NCI-H524 (cell line): Measurements from ENCODE around the gene AFAP1L2.

Experiments used
- DNase-seq, 2 experiments: peaks; one replicate each; lab custom pipeline; 2025; lab: John Stamatoyannopoulos, UW

Gene AFAP1L2

DNA sequence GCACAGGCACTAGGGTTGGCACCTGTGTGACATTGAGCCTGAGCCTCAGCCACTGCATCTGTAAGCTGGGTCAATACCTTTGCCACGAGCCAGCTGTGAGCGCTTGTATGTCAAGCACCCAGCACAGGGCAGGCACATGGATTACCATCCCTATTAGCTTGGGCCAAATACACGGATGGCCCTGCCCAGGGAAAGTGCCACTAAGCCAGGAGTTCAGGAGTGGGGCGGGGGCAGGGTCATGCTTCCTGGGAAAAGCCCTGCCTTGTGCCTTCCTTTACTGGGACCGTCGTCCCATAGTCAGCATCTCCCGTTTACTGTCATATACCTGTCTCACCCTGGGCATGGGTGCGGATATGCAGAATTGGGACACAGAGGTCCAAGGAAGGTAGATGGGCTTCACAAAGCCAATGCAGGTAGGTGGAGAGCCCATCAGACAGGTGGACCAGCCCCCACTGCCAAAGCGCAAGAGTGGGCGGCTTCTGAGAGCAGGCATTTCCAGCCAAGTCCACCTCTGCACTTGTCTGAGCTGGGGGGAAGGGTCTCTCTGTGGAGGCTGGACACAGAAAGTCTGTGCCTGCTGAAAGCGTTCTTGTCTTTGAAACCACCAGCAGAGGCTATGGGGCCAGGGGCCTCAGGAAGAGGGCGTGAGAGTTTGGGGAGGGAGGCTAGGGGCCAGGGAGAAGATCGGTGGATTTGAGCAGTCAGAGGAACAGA lies 92.6 kb downstream of the AFAP1L2 start:
- DNase-seq: no peak

GRCh38 chr10:114311023-114311422 lies 93.3 kb downstream of the AFAP1L2 start:
- DNase-seq: no peak

DNA sequence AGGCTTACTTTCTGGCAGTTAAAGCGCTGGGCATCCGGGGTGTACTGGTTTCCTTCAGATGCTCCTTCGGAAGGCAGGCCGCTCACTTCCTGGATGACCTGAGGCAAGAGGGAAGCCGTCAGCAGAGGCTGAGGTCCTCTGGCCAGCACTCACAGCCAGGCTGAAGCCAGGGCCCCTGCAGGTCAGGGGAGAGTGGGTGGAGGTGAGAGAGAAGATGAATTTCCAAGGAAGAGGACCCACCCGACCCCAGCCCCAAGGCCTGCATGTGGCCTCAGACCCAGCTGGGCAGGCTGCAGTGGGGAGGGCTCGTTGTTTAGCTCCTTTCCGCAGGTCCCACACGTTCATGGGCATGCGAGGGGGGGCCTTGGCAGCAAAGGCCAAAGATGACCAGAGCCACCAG lies 94.0 kb downstream of the AFAP1L2 start:
- no peak for DNase-seq

- no peak for DNase-seq
Observed at GRCh38 chr10:114309364-114309651, 95.0 kb downstream of the AFAP1L2 start.

DNA sequence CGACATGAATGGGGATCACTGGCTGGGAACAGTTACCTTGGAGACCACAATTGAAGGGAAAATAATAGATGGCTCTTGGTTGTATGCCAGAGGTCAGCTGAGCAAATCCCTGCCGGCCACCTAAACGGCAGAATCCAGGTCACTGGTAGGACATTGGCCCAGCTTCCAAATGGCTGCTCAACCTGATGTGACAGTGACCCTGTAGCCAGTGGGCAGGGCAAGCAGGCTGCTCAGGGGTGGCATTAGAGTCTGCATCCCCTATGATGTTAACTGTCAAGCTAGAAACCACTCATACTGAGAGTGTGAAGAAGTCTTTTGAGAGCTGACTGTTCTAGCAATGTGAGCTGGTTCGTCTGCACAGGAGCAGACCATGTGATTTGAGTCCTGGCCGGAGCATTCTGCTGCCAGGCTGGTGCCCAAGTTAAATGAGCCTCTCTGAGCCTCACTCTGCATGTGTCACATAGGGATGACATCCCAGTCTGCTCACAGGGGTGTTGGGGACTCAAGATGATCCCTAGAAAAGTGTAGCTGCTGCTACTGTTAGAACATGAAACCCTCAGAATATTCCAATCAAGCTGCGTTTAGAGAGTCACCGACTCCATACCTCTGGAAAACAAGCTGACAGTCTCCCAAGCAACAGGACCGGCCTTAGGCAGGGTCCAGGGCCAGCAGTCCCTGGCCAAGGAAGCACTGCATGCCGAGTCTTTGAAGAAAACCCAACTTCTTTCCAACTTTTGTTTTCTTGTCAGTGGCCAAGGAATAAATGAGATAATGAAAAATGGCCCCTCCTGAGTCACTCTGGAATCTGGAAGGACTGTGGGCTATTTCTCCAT lies 95.6 kb downstream of the AFAP1L2 start:
- DNase-seq: no peak

GRCh38 chr10:114307731-114308130 lies 96.6 kb downstream of the AFAP1L2 start:
- no peak for DNase-seq

- DNase-seq: no peak
Observed at GRCh38 chr10:114306116-114306973, 98.0 kb downstream of the AFAP1L2 start.

DNA sequence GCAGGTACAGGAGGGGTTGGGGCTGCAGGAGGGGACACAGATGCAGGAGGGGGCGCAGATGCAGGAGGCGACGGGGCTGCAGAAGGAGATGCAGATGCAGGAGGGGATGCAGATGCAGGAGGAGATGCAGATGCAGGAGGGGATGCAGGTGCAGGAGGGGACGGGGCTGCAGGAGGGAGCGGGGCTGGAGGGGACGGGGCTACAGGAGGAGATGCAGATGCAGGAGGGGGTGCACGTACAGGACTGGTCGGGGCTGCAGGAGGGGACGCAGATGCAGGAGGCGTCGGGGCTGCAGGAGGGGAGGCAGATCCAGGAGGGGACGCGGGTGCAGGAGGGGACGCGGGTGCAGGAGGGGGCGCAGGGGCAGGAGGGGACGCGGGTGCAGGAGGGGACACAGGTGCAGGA lies 98.8 kb downstream of the AFAP1L2 start:
- no peak for DNase-seq

DNA sequence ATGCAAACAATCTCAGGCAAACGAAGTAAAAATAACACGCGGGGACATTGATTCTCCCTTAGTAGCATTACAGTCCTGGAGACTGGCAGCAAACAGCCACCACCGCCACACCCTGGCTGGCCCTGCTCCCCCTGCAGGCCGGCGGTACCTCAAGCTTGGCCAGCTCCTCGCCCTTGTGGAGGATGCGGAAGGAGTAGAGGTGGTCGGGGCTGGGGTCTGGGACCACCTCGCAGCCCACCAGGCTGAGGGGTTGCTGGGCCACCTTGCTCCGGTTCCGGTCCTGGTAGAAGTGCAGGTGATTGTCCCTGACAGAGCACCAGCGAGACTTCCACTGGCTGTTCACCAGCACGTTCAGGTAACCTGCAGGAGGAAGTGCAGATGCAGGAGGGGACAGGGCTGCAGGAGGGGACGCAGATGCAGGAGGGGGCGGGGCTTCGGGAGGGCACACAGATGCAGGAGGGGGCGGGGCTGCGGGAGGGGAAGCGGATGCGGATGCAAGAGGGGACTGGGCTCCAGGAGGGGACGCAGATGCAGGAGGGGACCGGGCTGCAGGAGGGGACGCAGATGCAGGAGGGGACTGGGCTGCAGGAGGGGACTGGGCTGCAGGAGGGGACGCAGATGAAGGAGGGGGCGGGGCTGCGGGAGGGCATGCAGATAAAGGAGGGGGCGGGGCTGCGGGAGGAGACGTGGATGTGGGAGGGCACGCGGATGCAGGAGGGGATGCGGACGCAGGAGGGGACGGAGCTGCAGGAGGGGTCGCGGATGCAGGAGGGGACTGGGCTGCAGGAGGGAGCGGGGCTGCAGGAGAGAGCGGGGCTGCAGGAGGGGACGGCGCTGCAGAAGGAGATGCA lies 99.5 kb downstream of the AFAP1L2 start:
- DNase-seq: peak; percentile 28 to 41

GRCh38 chr10:114304017-114304570 lies 100.2 kb downstream of the AFAP1L2 start:
- DNase-seq: peak; percentile 33 to 66

DNA sequence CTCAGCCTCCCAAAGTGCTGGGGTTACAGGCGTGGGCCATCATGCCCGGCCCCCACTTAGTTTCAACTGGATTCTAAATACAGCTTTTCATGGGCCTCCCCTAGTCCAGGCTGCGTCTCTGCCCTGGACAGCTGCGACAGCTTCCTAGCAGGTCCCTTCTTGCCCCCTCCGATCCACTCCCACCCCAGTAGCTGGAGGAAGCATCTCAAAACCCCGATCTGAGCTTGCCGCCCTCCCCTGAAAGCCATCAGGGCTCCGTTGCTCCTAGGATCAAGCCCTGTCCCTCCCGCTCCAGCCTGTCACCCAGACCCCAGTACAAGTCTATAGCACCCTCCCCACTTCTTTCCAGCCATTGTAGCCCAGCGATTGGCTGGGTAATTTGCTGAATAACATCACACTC lies 100.7 kb downstream of the AFAP1L2 start:
- no peak for DNase-seq

GRCh38 chr10:114301951-114302710 lies 102.2 kb downstream of the AFAP1L2 start:
- no peak for DNase-seq

DNA sequence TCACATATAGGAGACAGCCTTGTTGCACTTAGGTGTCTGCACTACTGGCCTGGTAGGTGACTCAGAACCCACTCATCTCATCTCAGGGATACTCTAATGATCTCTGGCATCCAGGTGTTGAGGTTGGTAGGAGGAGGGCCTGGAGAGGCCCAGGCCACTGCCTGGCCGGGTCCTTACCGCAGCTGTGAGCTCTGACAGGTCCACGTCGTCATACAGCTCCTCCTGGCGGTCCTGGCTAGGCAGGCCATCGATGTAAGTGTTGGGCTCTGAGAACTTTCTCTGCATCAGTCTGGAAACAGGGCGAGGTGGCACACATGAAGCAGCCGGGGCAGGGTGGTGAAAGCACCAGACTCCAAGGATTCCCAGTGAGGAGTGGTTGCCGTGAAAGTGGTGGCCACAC lies 103.1 kb downstream of the AFAP1L2 start:
- no peak for DNase-seq

DNA sequence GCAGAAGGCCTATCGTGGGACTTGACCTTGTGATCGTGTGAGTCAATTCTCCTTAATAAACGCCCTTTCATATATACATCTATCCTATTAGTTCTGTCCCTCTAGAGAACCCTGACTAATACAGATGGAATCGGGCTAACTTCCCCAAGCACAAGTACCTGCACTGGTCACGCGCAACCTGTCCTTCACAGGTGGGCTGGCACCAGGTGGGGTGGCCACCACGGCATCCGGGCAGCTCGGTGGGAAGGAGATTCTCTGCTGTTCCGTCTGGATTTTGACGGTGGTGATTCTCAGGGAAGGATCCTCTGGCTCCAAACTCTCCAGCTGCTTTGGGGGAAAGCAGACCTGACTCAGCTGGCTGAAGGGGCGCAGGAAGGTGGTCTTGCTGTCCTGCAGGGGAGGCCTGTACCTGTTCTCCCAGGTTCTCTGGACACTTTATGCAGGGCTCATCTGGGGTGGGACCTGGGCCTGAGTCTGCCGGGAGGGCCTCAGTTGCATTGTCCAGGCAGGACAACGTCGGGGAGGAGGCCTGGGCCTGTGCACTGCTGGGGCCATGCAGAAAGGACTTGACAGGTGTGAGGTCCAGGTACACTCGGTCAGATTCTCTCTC lies 104.2 kb downstream of the AFAP1L2 start:
- DNase-seq: no peak

DNA sequence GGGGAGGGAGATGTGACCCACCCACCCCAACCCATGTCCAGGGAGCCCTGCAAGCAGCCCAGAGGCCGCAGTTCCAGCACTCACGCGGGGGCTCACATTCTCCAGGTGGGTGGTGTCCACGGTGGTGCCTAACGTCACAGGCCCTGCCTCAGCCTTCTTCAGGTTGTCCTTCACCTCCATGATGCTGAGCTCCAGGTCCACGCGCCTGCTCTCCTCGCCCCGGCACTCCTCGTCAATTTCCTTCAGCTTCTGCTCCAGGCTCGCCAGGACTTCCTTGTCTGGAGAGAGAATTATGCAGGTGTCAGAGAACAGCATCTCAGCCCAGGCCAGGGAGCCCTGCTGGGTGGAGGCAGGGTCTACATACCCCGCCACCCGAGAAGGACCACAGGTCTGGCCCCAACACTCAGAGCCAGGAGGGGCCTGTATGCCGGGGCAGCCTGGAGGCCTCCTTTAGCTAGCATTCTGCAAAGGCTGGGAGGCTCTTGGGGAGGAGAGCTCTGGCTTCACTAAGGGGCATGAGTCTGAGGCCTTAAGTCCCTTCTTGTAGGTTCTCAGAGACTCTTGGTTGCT lies 107.1 kb downstream of the AFAP1L2 start:
- DNase-seq: no peak

GRCh38 chr10:114295393-114295792 lies 108.9 kb downstream of the AFAP1L2 start:
- DNase-seq: no peak

DNA sequence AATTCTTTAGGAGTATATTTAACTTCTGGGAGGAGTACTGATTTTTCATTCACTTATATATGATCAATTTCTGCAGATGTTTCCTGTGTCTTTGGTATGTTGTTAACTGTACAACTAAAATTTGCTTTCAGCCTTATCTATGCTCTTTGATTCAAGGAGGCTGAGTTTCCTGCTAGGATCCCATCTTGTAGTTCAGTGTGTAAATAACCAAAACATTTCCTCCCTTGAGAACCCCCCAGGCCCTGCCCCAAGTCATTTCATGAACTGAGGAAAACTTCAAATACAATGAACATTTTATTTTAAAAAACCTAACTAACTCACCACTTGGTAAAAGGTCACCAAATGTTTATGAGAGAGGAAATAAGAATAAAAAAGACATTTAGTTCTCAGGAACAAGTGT lies 109.8 kb downstream of the AFAP1L2 start:
- no peak for DNase-seq

DNA sequence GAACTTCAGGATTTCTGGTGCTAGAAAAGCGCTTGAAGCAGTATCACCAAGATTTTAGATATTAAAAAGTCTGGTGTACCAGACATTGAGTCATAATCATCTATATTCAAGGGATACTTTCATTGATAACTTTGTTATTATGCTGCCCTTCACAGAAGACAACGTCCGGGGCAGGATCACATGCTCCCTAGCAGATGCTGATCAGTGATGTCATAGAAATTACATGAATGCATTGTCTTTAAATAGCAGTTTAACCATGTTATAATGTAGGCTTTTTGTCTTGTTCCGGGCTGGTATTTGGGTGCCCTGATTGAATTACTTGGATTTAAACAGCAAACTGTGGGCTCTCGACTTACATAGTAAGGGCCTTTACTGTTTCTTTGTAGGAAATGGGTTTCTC lies 111.2 kb downstream of the AFAP1L2 start:
- no peak for DNase-seq

DNA sequence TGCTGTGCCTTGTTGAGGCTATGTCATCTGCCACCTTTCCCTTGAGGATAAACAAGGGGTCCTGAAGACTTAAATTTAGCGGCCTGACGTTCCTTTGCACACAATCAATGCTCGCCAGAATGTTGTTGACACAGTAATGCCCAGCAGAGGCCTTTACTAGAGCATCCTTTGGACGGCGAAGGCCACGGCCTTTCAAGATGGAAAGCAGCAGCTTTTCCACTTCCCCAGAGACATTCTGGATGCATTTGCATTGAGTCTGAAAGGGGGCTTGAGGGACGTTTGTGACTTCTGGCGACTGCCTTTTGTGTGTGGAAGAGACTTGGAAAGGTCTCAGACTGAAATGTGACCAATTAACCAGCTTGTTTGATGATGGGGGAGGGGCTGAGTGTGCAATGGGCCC lies 112.8 kb downstream of the AFAP1L2 start:
- no peak for DNase-seq

- DNase-seq: no peak
Observed at GRCh38 chr10:114291076-114291475, 113.2 kb downstream of the AFAP1L2 start.
